ENCODE measurements around the gene COL27A1. TPM values are rescaled to one million over a fixed set of nuclear protein-coding genes. Genes with fewer than 3 reads are reported as not detected.

Gene COL27A1
- total and polyA plus RNA-seq, 2 experiments from 2014 or later: 44.6 to 47.0 TPM

DNA sequence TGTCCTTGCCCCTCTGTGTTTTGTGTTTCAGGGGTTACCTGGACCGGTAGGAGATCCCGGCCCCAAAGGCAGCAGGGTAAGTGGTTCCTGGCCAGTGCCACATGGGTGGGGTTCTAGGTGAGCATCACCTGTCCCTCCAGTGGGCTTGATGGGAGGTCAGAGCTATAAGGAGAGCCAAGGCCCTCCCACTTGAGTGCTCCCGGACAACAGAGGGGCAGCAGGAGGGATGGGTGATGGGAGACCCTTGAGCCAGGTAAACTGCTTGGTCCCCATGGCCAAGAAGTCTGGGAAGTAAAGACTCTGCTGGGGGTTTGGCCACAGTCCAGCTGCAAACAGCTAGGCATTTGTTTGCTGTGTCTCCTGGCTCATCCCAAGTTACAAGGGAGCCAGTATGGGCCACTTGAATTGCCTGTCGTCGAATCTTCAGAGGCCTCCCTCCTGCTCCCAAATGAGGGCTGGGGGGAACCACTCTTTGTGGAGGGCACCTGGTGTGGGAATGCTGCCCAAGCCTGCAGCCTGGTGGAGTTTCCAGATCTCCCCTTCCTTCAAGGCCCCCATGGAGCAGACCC, 51.0 kb downstream of the COL27A1 start:
- Histone ChIP-seq H3K4me3 (no peak overlapping the region), H4K20me1 (ENCODE audit: insufficient read depth, poor library complexity, severe bottlenecking) (no peaks in the 10 kb centered on the region), H2AFZ (no peak overlapping the region), H3K4me1 (ENCODE audit: insufficient read depth) (peaks cover 29% of the 10 kb centered on the region), H3K9me3 (ENCODE audit: low read depth) (no peaks in the 10 kb centered on the region), H3K27ac (no peak overlapping the region), H3K27me3 (no peaks in the 10 kb centered on the region), H3K4me2 (no peak overlapping the region), H3K36me3 (replicated peaks; ENCODE audit: insufficient read depth, low read depth) (no peaks in the 10 kb centered on the region), H3K79me2 (no peaks in the 10 kb centered on the region), H3K9me2 (replicated peaks; ENCODE audit: insufficient read depth) (no peaks in the 10 kb centered on the region)
- TF ChIP-seq, protein P1, sequence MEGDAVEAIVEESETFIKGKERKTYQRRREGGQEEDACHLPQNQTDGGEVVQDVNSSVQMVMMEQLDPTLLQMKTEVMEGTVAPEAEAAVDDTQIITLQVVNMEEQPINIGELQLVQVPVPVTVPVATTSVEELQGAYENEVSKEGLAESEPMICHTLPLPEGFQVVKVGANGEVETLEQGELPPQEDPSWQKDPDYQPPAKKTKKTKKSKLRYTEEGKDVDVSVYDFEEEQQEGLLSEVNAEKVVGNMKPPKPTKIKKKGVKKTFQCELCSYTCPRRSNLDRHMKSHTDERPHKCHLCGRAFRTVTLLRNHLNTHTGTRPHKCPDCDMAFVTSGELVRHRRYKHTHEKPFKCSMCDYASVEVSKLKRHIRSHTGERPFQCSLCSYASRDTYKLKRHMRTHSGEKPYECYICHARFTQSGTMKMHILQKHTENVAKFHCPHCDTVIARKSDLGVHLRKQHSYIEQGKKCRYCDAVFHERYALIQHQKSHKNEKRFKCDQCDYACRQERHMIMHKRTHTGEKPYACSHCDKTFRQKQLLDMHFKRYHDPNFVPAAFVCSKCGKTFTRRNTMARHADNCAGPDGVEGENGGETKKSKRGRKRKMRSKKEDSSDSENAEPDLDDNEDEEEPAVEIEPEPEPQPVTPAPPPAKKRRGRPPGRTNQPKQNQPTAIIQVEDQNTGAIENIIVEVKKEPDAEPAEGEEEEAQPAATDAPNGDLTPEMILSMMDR (IDR thresholded peaks at IDR 0.05; ENCODE audit: poor library complexity): no peak
- TF ChIP-seq EZH2 (IDR thresholded peaks at IDR 0.05; ENCODE audit: borderline replicate concordance): no peak
- no peak for TF ChIP-seq EZH2phosphoT487 (IDR thresholded peaks at IDR 0.05; ENCODE audit: low read depth, severe bottlenecking, unreplicated experiment)
- 92% methylated on average over 5 of the region's 5 CpGs for WGBS (ENCODE audit: low lambda C conversion rate, missing lambda C conversion rate)
- no peak for DNase-seq (ENCODE audit: low spot score)

GRCh38 chr9:114207034-114207810, 51.9 kb downstream of the COL27A1 start:
- 60% methylated on average over 9 of the region's 9 CpGs for whole genome bisulfite sequencing (ENCODE audit: low lambda C conversion rate, missing lambda C conversion rate)

GRCh38 chr9:114207845-114208244, 52.5 kb downstream of the COL27A1 start:
- TF ChIP-seq EZH2 (IDR thresholded peaks at IDR 0.05; ENCODE audit: borderline replicate concordance) (no peak), EZH2phosphoT487 (IDR thresholded peaks at IDR 0.05; ENCODE audit: low read depth, severe bottlenecking, unreplicated experiment) (no peak)
- TF ChIP-seq, protein P1 (IDR thresholded peaks at IDR 0.05; ENCODE audit: poor library complexity): no peak
- H3K27me3 ChIP-seq: no peaks in the 10 kb centered on the region
- H3K79me2 ChIP-seq: no peaks in the 10 kb centered on the region
- 95% methylated on average over 6 of the region's 6 CpGs for WGBS (ENCODE audit: low lambda C conversion rate, missing lambda C conversion rate)
- peaks cover 29% of the 10 kb centered on the region for H3K4me1 ChIP-seq (ENCODE audit: insufficient read depth)
- H3K4me3 ChIP-seq: no peak overlapping the region
- no peaks in the 10 kb centered on the region for H3K9me2 ChIP-seq (replicated peaks; ENCODE audit: insufficient read depth)
- H3K36me3 ChIP-seq (replicated peaks; ENCODE audit: insufficient read depth, low read depth): no peaks in the 10 kb centered on the region
- H4K20me1 ChIP-seq (ENCODE audit: insufficient read depth, poor library complexity, severe bottlenecking): no peaks in the 10 kb centered on the region
- H3K27ac ChIP-seq: no peak overlapping the region
- no peak for DNase-seq (ENCODE audit: low spot score)
- H3K9me3 ChIP-seq (ENCODE audit: low read depth): no peaks in the 10 kb centered on the region
- no peak overlapping the region for H2AFZ ChIP-seq
- H3K4me2 ChIP-seq: no peak overlapping the region

More at GRCh38 chr9:114207034-114207810, 51.9 kb downstream of the COL27A1 start:
- DNase-seq (ENCODE audit: low spot score): no peak
- Histone ChIP-seq H2AFZ (no peak overlapping the region), H3K36me3 (replicated peaks; ENCODE audit: insufficient read depth, low read depth) (no peaks in the 10 kb centered on the region), H3K27ac (no peak overlapping the region), H3K9me3 (ENCODE audit: low read depth) (no peaks in the 10 kb centered on the region), H3K4me2 (no peak overlapping the region), H3K79me2 (no peaks in the 10 kb centered on the region), H4K20me1 (ENCODE audit: insufficient read depth, poor library complexity, severe bottlenecking) (no peaks in the 10 kb centered on the region), H3K4me1 (ENCODE audit: insufficient read depth) (peaks cover 29% of the 10 kb centered on the region), H3K27me3 (no peaks in the 10 kb centered on the region), H3K4me3 (no peak overlapping the region), H3K9me2 (replicated peaks; ENCODE audit: insufficient read depth) (no peaks in the 10 kb centered on the region)
- TF ChIP-seq EZH2phosphoT487 (IDR thresholded peaks at IDR 0.05; ENCODE audit: low read depth, severe bottlenecking, unreplicated experiment) (no peak), EZH2 (IDR thresholded peaks at IDR 0.05; ENCODE audit: borderline replicate concordance) (no peak)
- TF ChIP-seq, protein P1 (IDR thresholded peaks at IDR 0.05; ENCODE audit: poor library complexity): no peak
